C4-2B (cell line): ENCODE results near the gene RADIL.

ENCODE experiments used
- H3K27ac ChIP-seq: fragments of 450-650 bp; 2 replicates; pipeline ENCODE4 v1.5.1; 2017
- ZFX ChIP-seq: fragments of 450-650 bp; IDR thresholded peaks from 2 replicates; pipeline ENCODE4 v1.6.1; 2017
- TF ChIP-seq, protein P1 (sequence below): fragments of 450-650 bp; conservative IDR thresholded peaks from 2 replicates; pipeline ENCODE4 v1.5.1; 2017; ENCODE audit warnings: mild to moderate bottlenecking

RADIL gene

DNA sequence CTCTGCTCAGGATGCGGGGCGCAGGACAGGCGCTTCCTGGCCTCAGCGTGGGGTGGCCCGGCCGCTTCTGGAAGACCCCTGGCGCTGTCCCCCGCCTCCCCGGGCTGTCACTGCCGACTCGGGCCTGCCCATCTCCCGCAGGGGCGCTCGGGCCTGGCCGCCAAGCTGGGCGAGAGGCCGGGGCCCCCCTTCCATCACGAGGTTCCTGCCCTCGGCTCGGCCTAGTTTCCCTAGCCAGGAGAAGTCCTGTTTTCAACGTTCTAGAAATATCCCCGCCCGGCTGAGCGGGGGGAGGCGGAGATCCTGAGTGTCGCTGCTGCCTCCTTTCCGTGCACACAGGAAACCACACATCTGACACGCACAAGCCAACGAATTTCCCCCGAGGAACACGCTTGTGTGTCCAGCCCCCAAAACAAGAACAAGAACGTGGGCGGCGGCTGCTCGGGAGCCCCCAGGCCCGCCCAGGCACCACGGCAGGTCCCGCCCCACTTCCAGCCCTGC, 74.4 kb downstream of the RADIL start:
- TF ChIP-seq, protein P1, sequence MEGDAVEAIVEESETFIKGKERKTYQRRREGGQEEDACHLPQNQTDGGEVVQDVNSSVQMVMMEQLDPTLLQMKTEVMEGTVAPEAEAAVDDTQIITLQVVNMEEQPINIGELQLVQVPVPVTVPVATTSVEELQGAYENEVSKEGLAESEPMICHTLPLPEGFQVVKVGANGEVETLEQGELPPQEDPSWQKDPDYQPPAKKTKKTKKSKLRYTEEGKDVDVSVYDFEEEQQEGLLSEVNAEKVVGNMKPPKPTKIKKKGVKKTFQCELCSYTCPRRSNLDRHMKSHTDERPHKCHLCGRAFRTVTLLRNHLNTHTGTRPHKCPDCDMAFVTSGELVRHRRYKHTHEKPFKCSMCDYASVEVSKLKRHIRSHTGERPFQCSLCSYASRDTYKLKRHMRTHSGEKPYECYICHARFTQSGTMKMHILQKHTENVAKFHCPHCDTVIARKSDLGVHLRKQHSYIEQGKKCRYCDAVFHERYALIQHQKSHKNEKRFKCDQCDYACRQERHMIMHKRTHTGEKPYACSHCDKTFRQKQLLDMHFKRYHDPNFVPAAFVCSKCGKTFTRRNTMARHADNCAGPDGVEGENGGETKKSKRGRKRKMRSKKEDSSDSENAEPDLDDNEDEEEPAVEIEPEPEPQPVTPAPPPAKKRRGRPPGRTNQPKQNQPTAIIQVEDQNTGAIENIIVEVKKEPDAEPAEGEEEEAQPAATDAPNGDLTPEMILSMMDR, result no peak
- TF ChIP-seq ZFX, result no peak
- no peak overlapping the region for H3K27ac ChIP-seq

DNA sequence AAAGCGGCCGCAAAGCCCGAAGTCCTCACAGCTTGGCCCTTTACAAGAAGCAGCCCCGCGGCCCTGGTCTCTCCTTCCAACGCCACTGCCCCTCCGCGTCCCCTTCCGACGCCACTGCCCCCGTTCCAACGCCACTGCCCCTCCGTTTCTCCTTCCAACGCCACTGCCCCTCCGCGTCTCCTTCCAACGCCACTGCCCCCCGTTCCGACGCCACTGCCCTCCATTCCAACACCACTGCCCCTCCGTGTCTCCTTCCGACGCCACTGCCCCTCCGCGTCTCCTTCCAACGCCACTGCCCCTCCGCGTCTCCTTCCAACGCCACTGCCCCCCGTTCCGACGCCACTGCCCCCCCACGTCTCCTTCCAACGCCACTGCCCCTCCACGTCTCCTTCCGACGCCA, 75.0 kb downstream of the RADIL start:
- no peak overlapping the region for H3K27ac ChIP-seq
- no peak for TF ChIP-seq ZFX
- TF ChIP-seq, protein P1, result no peak

DNA sequence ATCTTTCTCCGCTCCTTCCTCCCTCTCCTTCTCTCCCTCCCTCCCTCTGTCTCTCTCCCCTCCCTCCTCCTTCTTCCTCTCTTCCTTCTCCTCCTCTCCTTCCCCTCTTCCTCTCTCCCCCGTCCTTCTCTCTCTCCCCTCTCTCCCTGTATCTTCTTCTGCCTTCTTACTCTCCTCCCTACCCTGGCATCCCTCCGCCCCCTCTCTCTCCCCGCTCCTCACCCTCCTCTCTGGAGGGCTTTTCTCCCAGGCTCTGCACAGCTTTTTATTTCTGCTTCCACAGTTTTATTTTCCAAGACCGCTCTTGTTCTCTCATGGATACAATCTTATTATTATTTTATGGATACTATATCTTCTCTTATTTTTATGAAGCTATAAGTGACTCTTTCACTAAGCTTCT, 75.5 kb downstream of the RADIL start:
- H3K27ac ChIP-seq, result no peak overlapping the region

DNA sequence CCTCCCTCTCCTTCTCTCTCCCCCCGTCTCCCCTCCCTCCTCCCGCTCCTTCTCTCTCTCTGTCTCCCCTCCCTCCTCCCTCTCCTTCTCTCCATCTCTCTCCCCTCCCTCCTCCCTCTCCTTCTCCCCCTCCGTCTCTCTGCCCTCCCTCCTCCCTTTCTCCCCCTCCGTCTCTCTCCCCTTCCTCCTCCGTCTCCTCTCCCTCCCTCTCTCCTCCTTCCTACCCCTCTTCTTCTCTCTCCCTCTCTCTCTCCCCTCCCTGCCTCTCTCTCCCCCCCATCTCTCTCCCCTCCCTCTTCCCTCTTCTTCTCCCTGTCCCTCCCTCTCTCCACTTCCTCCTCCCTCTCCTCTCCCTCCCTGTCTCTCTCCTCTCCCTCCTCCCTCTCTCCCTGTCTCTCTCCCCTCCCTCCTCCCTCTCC, 75.9 kb downstream of the RADIL start:
- no peak overlapping the region for H3K27ac ChIP-seq
- no peak for TF ChIP-seq ZFX
- TF ChIP-seq, protein P1, result no peak

More for the DNA sequence above, 75.5 kb downstream of the RADIL start:
- no peak for TF ChIP-seq ZFX
- TF ChIP-seq, protein P1, result no peak

DNA sequence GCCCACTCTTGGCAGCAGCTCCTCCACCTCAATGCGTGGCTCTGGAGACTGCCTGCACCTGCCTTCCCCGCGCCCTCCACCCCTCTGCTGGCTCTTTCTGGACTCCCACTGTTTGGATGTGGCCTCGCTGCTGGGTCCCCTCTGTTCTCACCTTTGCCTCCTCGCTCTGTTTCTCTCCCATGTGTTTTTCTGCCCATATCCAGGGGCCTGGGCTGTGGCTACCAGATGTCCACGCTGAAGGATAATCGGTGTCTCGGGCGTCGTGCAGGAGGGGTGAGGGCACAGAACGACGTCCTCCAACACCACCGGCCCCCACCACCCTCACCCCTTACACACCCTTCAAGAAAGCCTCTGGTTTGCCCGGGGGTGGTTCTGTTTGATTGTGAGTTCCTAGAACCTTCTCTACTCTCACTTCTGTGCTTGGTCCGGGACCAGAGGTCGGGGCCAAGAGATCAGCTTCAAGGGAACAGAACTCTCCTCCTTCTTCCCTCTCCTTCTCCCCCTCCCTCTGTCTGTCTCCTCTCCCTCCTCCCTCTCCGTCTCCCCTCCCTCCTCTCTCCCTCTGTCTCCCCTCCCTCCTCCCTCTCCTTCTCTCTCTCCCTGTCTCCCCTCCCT, 76.4 kb downstream of the RADIL start:
- TF ChIP-seq, protein P1, result no peak
- TF ChIP-seq ZFX, result no peak
- H3K27ac ChIP-seq, result no peak overlapping the region

DNA sequence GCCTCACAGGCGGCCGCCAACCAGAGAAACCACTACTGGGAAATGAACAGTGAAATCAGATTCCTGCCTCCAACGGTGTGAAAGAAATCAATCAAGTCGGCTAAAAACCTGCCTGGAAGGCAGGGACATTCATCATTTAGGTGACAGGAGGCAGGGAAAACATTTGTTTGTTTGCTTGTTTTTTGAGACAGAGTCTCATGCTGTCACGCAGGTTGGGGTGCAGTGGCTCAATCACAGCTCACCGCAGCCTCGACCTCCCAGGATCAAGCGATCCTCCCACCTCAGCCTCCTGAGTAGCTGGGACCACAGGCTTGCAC, 77.6 kb downstream of the RADIL start:
- H3K27ac ChIP-seq, result no peak overlapping the region

More for the DNA sequence above, 77.6 kb downstream of the RADIL start:
- TF ChIP-seq, protein P1, result no peak
- no peak for TF ChIP-seq ZFX
